Endothelial cell of umbilical vein (primary cell): ENCODE data around the gene PLXNA1. TPM values are rescaled to one million over a fixed set of nuclear protein-coding genes. Genes with fewer than 3 reads are reported as not detected.

Experiments used
- BruUV-seq: library from RNA; stranded (reverse); fragments of 400-500 nt; replicated peaks from 2 replicates; lab custom pipeline; 2021; lab: Mats Ljungman, UMichigan
- CTCF ChIA-PET: fragments of 300-600, 350-600 bp; sonication (Branson Sonifier 250); formaldehyde crosslinking; loops from one replicate; lab custom pipeline; 2021; ENCODE audit warnings: antibody characterized with exemption, inconsistent platforms; lab: Charles Lee
- POLR2A ChIA-PET: fragments of 300-600, 350-600 bp; sonication (Branson Sonifier 250); formaldehyde crosslinking; loops from one replicate; lab custom pipeline; 2021; ENCODE audit warnings: antibody characterized with exemption, inconsistent platforms; lab: Charles Lee
- DNase-seq: peaks from one replicate; pipeline ENCODE4 v3.0.0-alpha.2; 2011; ENCODE audit warnings: low read depth, low spot score
- FAIRE-seq: peaks from 2 replicates; lab custom pipeline; 2011; peaks lifted over from hg19 to GRCh38; lab: Jason Lieb, UNC
- H2AFZ ChIP-seq: 2 replicates; pipeline ENCODE4 v1.6.0; 2012; ENCODE audit warnings: low read depth, low read length, control low read depth, inconsistent platforms
- H3K27ac ChIP-seq: 2 replicates; pipeline ENCODE4 v1.5.1; 2011; ENCODE audit warnings: low read depth, mild to moderate bottlenecking, control low read depth, low read length, moderate library complexity; ENCODE audit not compliant: insufficient read depth
- H3K27me3 ChIP-seq, 2 experiments: 2 replicates each; pipeline versions ENCODE4 v1.6.0 to v1.6.1; 2011; ENCODE audit warnings: low read length in 2 of 2, mixed read lengths in 1 of 2; ENCODE audit not compliant: control insufficient read depth in 2 of 2, insufficient read depth in 2 of 2
- H3K36me3 ChIP-seq, 2 experiments: 2 replicates in 1 of 2; 3 replicates in 1 of 2; pipeline ENCODE4 v1.5.1; 2011; ENCODE audit warnings: low read length in 2 of 2, mild to moderate bottlenecking in 1 of 2, moderate library complexity in 1 of 2; ENCODE audit not compliant: control insufficient read depth in 2 of 2, insufficient read depth in 2 of 2; ENCODE audit errors: extremely low read depth in 1 of 2
- H3K4me1 ChIP-seq: 3 replicates; pipeline ENCODE4 v1.5.1; 2011; ENCODE audit warnings: mild to moderate bottlenecking, low read length; ENCODE audit not compliant: control insufficient read depth, insufficient read depth; ENCODE audit errors: extremely low read depth
- H3K4me2 ChIP-seq: 2 replicates; pipeline ENCODE4 v1.6.1; 2011; ENCODE audit warnings: low read length, control low read depth, mixed read lengths; ENCODE audit not compliant: insufficient read depth
- H3K4me3 ChIP-seq, 3 experiments: fragments of 200-600 bp in 1 of 3; sonication (generic), shearing (Covaris generic) in 1 of 3; replicated peaks in 1 of 3; 2 replicates each; pipeline ENCODE4 v1.5.1; 2011 to 2016; ENCODE audit warnings: control low read depth in 3 of 3, low read length in 3 of 3, mild to moderate bottlenecking in 2 of 3, inconsistent platforms in 1 of 3, low read depth in 1 of 3, moderate library complexity in 1 of 3; ENCODE audit not compliant: insufficient read depth in 1 of 3
- H3K79me2 ChIP-seq: 2 replicates; pipeline ENCODE4 v1.6.0; 2012; ENCODE audit warnings: low read length, inconsistent platforms; ENCODE audit not compliant: control insufficient read depth, insufficient read depth
- H3K9ac ChIP-seq: replicated peaks from 2 replicates; pipeline ENCODE3; 2011; ENCODE audit warnings: low read length, control low read depth; ENCODE audit not compliant: insufficient read depth; ENCODE audit errors: extremely low read depth
- H3K9me1 ChIP-seq: replicated peaks from 3 replicates; pipeline ENCODE4 v1.6.0; 2011; ENCODE audit warnings: mild to moderate bottlenecking, low read length; ENCODE audit not compliant: control insufficient read depth, insufficient read depth; ENCODE audit errors: extremely low read depth
- H3K9me3 ChIP-seq: replicated peaks from 2 replicates; pipeline ENCODE4 v1.5.1; 2012; ENCODE audit warnings: low read length, inconsistent platforms; ENCODE audit not compliant: control insufficient read depth, insufficient read depth
- H4K20me1 ChIP-seq: replicated peaks from 2 replicates; pipeline ENCODE3; 2011; ENCODE audit warnings: mild to moderate bottlenecking, low read length; ENCODE audit not compliant: control insufficient read depth, insufficient read depth; ENCODE audit errors: extremely low read depth
- CTCF ChIP-seq, 2 donors: IDR thresholded peaks; 1 replicate in 1 of 2; 2 replicates in 1 of 2; pipeline ENCODE4 v1.5.1; 2011; ENCODE audit warnings: low read length in 2 of 2, mild to moderate bottlenecking in 2 of 2, moderate library complexity in 2 of 2, control low read depth in 1 of 2, inconsistent platforms in 1 of 2, low read depth in 1 of 2; ENCODE audit not compliant: insufficient read depth in 1 of 2; ENCODE audit errors: extremely low read depth in 1 of 2
- EZH2 ChIP-seq: IDR thresholded peaks from 2 replicates; pipeline ENCODE4 v1.6.1; 2012; ENCODE audit warnings: borderline replicate concordance, low read depth, mild to moderate bottlenecking, moderate library complexity, low read length, inconsistent platforms; ENCODE audit not compliant: severe bottlenecking
- FOS ChIP-seq: IDR thresholded peaks from 2 replicates; pipeline ENCODE4 v1.6.1; 2011; ENCODE audit warnings: mild to moderate bottlenecking, low read length, moderate library complexity, borderline replicate concordance; ENCODE audit not compliant: insufficient read depth
- GATA2 ChIP-seq: IDR thresholded peaks from 2 replicates; pipeline ENCODE4 v1.7.0; 2011; ENCODE audit warnings: low read depth, mild to moderate bottlenecking, moderate library complexity, mixed read lengths, low read length; ENCODE audit not compliant: insufficient read length, insufficient read depth
- JUN ChIP-seq: IDR thresholded peaks from 2 replicates; pipeline ENCODE4 v1.6.1; 2011; ENCODE audit warnings: borderline replicate concordance, low read depth; ENCODE audit not compliant: insufficient read length, insufficient read depth
- MYC ChIP-seq: IDR thresholded peaks from one replicate; pipeline ENCODE4 v1.6.1; 2011; ENCODE audit warnings: mild to moderate bottlenecking, low read depth, low read length
- POLR2A ChIP-seq: IDR thresholded peaks from 2 replicates; pipeline ENCODE4 v1.6.1; 2012; ENCODE audit warnings: low read depth, mild to moderate bottlenecking, control low read depth, low read length
- POLR2AphosphoS5 ChIP-seq: IDR thresholded peaks from 2 replicates; pipeline ENCODE4 v1.6.1; 2012; ENCODE audit warnings: low read depth, mild to moderate bottlenecking, control low read depth, low read length, moderate library complexity; ENCODE audit not compliant: insufficient read depth
- dilution Hi-C: fragments of 300-500 bp; cut with MboI; formaldehyde crosslinking; loops from one replicate; pipeline ENCODE4 v1.15.0; 2019; ENCODE audit warnings: low sequenced_read_pairs; ENCODE audit not compliant: extremely low pct_ligation_motif_present
- intact Hi-C: fragments of 100-400 bp; cut with micrococcal nuclease; formaldehyde crosslinking; loops from one replicate; pipeline ENCODE4 v1.10.0; 2022
- polyA plus RNA-seq, 4 experiments: library from polyadenylated mRNA; depleted of rRNA in 3 of 4; stranded (reverse) in 3 of 4; unstranded in 1 of 4; fragments of >200 nt; gene quantifications; 2 replicates each; pipeline versions ENCODE4 v1.2.1 to v1.2.3, GENCODE V29; 2011 to 2012; ENCODE audit warnings: missing spikeins in 1 of 4
- total RNA-seq: library from RNA; stranded (reverse); gene quantifications from 2 replicates; pipeline ENCODE4 v1.2.3, GENCODE V29; 2021
- TF ChIP-seq, protein P1 (sequence below): IDR thresholded peaks from 2 replicates; pipeline ENCODE4 v1.6.1; 2011; ENCODE audit not compliant: insufficient read depth, insufficient read length

Gene PLXNA1
- total and polyA plus RNA-seq, 2 donors (not counting 3 experiments of a cell fraction or from before 2014, with no cell fraction given): 14.1 to 18.4 TPM

- intact Hi-C loops (no loop called here), dilution Hi-C loops (no loop called here)
- no peaks in the 10 kb centered on the region for H3K9me1 ChIP-seq
- no peak for FAIRE-seq
- H3K4me2 ChIP-seq: no peak overlapping the region
- no peak for TF ChIP-seq JUN
- TF ChIP-seq CTCF (IDR thresholded peaks at IDR 0.05; ENCODE audit: extremely low read depth in 1 of 2, insufficient read depth in 1 of 2, low read depth in 1 of 2, low read length in 2 of 2): no peak
- TF ChIP-seq, protein P1, sequence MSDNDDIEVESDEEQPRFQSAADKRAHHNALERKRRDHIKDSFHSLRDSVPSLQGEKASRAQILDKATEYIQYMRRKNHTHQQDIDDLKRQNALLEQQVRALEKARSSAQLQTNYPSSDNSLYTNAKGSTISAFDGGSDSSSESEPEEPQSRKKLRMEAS: no peak
- TF ChIP-seq FOS: no peak
- no peak for TF ChIP-seq MYC
- no peak for TF ChIP-seq POLR2AphosphoS5
- no peak for TF ChIP-seq POLR2A
- no peak for TF ChIP-seq GATA2
- TF ChIP-seq EZH2: no peak
- H3K9me3 ChIP-seq: no peaks in the 10 kb centered on the region
- no peaks in the 10 kb centered on the region for H3K27me3 ChIP-seq
- CTCF ChIA-PET: interaction anchor here (1.6 kb wide), 1 partner anchor 30 kb away, joined by 4 read pairs; no protein-coding TSS in a partner anchor
- no peak overlapping the region for H3K27ac ChIP-seq
- H3K9ac ChIP-seq: no peak overlapping the region
- no peak overlapping the region for H3K4me3 ChIP-seq
- H2AFZ ChIP-seq: no peak overlapping the region
- POLR2A ChIA-PET: no interaction called here
- no TSS peak for BruUV-seq
- H4K20me1 ChIP-seq: no peaks in the 10 kb centered on the region
- DNase-seq: no peak
- peaks cover 4% of the 10 kb centered on the region for H3K4me1 ChIP-seq
- no peaks in the 10 kb centered on the region for H3K36me3 ChIP-seq
- H3K79me2 ChIP-seq: no peaks in the 10 kb centered on the region
Observed at GRCh38 chr3:126956866-126957650, 25.9 kb upstream of the PLXNA1 start.
